HepG2 (cell line): ENCODE results near the gene CD84. TPM values are rescaled to one million over a fixed set of nuclear protein-coding genes. Genes with fewer than 3 reads are reported as not detected.
"Not testable (repeated sequence)": the region's sequence is repeated elsewhere in the genome, so short reads cannot be mapped to it uniquely, and the experiment has no call there.

ENCODE experiments used
- ATAC-seq: fragments of 200-7000 bp; cut with Tn5 transposase; 3 replicates; pipeline ENCODE4 v1.9.1; 2020; ENCODE audit warnings: mild to moderate bottlenecking, moderate library complexity
- BruUV-seq: library from RNA; stranded (reverse); fragments of 400-500 nt; replicated peaks from 2 replicates; lab custom pipeline; 2021; lab: Mats Ljungman, UMichigan
- CTCF ChIA-PET: fragments of 300-600 bp; formaldehyde crosslinking; extraction: SDS; loops from one replicate; lab custom pipeline; 2021; ENCODE audit warnings: low total read pairs, inconsistent platforms, low intra/inter-chr PET ratio; lab: Yijun Ruan, JAX
- POLR2A ChIA-PET: fragments of 350-600 bp; sonication (Branson Sonifier 250); formaldehyde crosslinking; loops from one replicate; lab custom pipeline; 2020; ENCODE audit warnings: antibody characterized with exemption, inconsistent platforms; lab: Yijun Ruan, JAX
- DNase-seq: peaks from one replicate; pipeline ENCODE4 v3.0.0-alpha.2; 2015; ENCODE audit warnings: low spot score
- FAIRE-seq: peaks from 3 replicates; lab custom pipeline; 2011; peaks lifted over from hg19 to GRCh38; lab: Jason Lieb, UNC
- H2AFZ ChIP-seq: one replicate; pipeline ENCODE4 v1.6.1; 2011; ENCODE audit warnings: low read length, inconsistent platforms
- H3K27ac ChIP-seq: fragments of 300-600 bp; 3 replicates; pipeline ENCODE4 v1.8.0; 2011; ENCODE audit warnings: mixed run types, mild to moderate bottlenecking, mixed read lengths, low read length, inconsistent platforms; ENCODE audit not compliant: insufficient read depth; ENCODE audit errors: extremely low read length
- H3K27me3 ChIP-seq, 2 experiments: fragments of 200-600 bp in 1 of 2; 2 replicates in 1 of 2; 3 replicates in 1 of 2; pipeline versions ENCODE4 v1.6.0 to v1.8.0; 2011; ENCODE audit warnings: low read length in 2 of 2, mild to moderate bottlenecking in 2 of 2, moderate library complexity in 2 of 2, inconsistent platforms in 1 of 2; ENCODE audit not compliant: insufficient read depth in 2 of 2, control insufficient read depth in 1 of 2
- H3K36me3 ChIP-seq, 2 experiments: fragments of 200-600 bp in 1 of 2; replicated peaks in 1 of 2; 2 replicates in 1 of 2; 3 replicates in 1 of 2; pipeline versions ENCODE4 v1.5.1 to v1.8.0; 2011; ENCODE audit warnings: low read length in 2 of 2, inconsistent platforms in 1 of 2; ENCODE audit not compliant: insufficient read depth in 2 of 2, control insufficient read depth in 1 of 2
- H3K4me1 ChIP-seq: 2 replicates; pipeline ENCODE4 v1.5.1; 2012; ENCODE audit warnings: low read length, inconsistent platforms; ENCODE audit not compliant: insufficient read depth
- H3K4me2 ChIP-seq: 2 replicates; pipeline ENCODE4 v1.6.0; 2011; ENCODE audit warnings: low read depth, low read length, inconsistent platforms
- H3K4me3 ChIP-seq, 3 experiments: fragments of 200-600 bp in 1 of 3; sonication (generic), shearing (Covaris generic) in 1 of 3; replicated peaks in 1 of 3; 2 replicates each; pipeline ENCODE4 v1.5.1; 2011 to 2016; ENCODE audit warnings: low read length in 3 of 3, inconsistent platforms in 2 of 3, low read depth in 2 of 3, mild to moderate bottlenecking in 2 of 3, control low read depth in 1 of 3, mixed read lengths in 1 of 3; ENCODE audit not compliant: insufficient read depth in 1 of 3
- H3K79me2 ChIP-seq: one replicate; pipeline ENCODE4 v1.6.1; 2011; ENCODE audit warnings: low read length, inconsistent platforms; ENCODE audit not compliant: insufficient read depth
- H3K9ac ChIP-seq: 2 replicates; pipeline ENCODE4 v1.6.0; 2011; ENCODE audit warnings: mild to moderate bottlenecking, low read depth, low read length, inconsistent platforms; ENCODE audit not compliant: insufficient read depth
- H3K9me3 ChIP-seq: 2 replicates; pipeline ENCODE4 v1.5.1; 2012; ENCODE audit warnings: mild to moderate bottlenecking, low read length
- H4K20me1 ChIP-seq: 2 replicates; pipeline ENCODE4 v1.6.0; 2011; ENCODE audit warnings: inconsistent platforms, mild to moderate bottlenecking, low read length, moderate library complexity; ENCODE audit not compliant: insufficient read depth
- HMGXB4 ChIP-seq, 2 experiments: sonication (generic) in 1 of 2; formaldehyde crosslinking in 1 of 2; IDR thresholded peaks; 2 replicates each; pipeline versions ENCODE4 v1.4.0 to v1.6.1; 2018 to 2020; ENCODE audit warnings: missing genetic modification reagents in 2 of 2, borderline replicate concordance in 1 of 2, low read depth in 1 of 2, mild to moderate bottlenecking in 1 of 2, missing biosample characterization in 1 of 2
- NFE2L2 ChIP-seq: fragments of 150-350 bp; IDR thresholded peaks from 2 replicates; pipeline ENCODE4 v1.6.1; 2014; ENCODE audit warnings: low read length
- ZNF3 ChIP-seq: IDR thresholded peaks from 2 replicates; pipeline ENCODE4 v1.7.0; 2017; ENCODE audit warnings: inconsistent platforms
- WGBS: methylation state at CpG from one replicate; pipeline ENCODE4 v1.1.6; 2017; ENCODE audit warnings: low lambda C conversion rate; 5-methylcytosine and 5-hydroxymethylcytosine counted together
- in situ Hi-C: cut with HindIII; loops from 2 replicates; pipeline ENCODE4 v1.10.0; 2017; ENCODE audit warnings: low pct_unique_long_range_greater_than_20kb; ENCODE audit not compliant: extremely low pct_ligation_motif_present
- intact Hi-C: fragments of 100-400 bp; cut with micrococcal nuclease; formaldehyde crosslinking; loops from one replicate; pipeline ENCODE4 v1.10.0; 2022; ENCODE audit not compliant: unreplicated experiment
- polyA plus RNA-seq, 8 experiments: library from polyadenylated mRNA; depleted of rRNA in 3 of 8; stranded (reverse) in 7 of 8; unstranded in 1 of 8; fragments of >200 nt; fragmentation: Illumina TruSeq in 4 of 8; extraction: Trizol in 4 of 8; gene quantifications; 2 replicates each; pipeline versions ENCODE4 v1.2.1 to v1.2.3, GENCODE V29; 2011 to 2016; ENCODE audit warnings: low read depth in 4 of 8, missing spikeins in 1 of 8, mixed read lengths in 1 of 8; ENCODE audit not compliant: insufficient read depth in 1 of 8
- total RNA-seq, 5 experiments: library from RNA; depleted of rRNA; stranded (reverse); fragments of >200 nt; fragmentation: Illumina TruSeq; extraction: Trizol; gene quantifications; 2 replicates each; pipeline ENCODE4 v1.2.3, GENCODE V29; 2016; ENCODE audit warnings: low read depth in 1 of 5

The CD84 gene
- total and polyA plus RNA-seq, 2 of the 13 experiments (the other 11 are each of a cell fraction or from before 2014, with no cell fraction given), result not detected

- TF ChIP-seq HMGXB4 (CRISPR knock-in tag; IDR thresholded peaks at IDR 0.05; ENCODE audit: borderline replicate concordance in 1 of 2, low read depth in 1 of 2) (no peak), ZNF3 (CRISPR knock-in tag) (no peak), NFE2L2 (no peak)
Measured at GRCh38 chr1:160628799-160629263, 49.5 kb upstream of the CD84 start (continued).

- POLR2A ChIA-PET, H3K4me3 ChIP-seq, H3K27ac ChIP-seq, ATAC-seq, DNase-seq, H3K27me3 ChIP-seq, H3K4me2 ChIP-seq, H4K20me1 ChIP-seq, H3K9me3 ChIP-seq, BruUV-seq, H3K79me2 ChIP-seq, CTCF ChIA-PET, intact Hi-C loops, H3K4me1 ChIP-seq, FAIRE-seq, H3K9ac ChIP-seq, H3K36me3 ChIP-seq, H2AFZ ChIP-seq, in situ Hi-C loops: not testable (repeated sequence)
- 0% methylated on average over 4 of the region's 4 CpGs for WGBS
Measured at GRCh38 chr1:160627677-160628289, 48.5 kb upstream of the CD84 start.
